GM23338 (cell line): ENCODE measurements around the gene NEO1. TPM values are rescaled to one million over a fixed set of nuclear protein-coding genes. Genes with fewer than 3 reads are reported as not detected.

ENCODE experiments used
- ATAC-seq: fragments of 200-7000 bp; cut with Tn5 transposase; 3 replicates; pipeline ENCODE4 v1.9.1; 2020
- DNase-seq: peaks from one replicate; pipeline ENCODE4 v3.0.0-alpha.2; 2015; ENCODE audit warnings: low spot score
- H2AFZ ChIP-seq: fragments of 200-600 bp; sonication (generic); 2 replicates; pipeline ENCODE4 v1.8.0; 2016; ENCODE audit warnings: antibody characterized with exemption, mild to moderate bottlenecking, moderate library complexity
- H3F3A ChIP-seq: fragments of 200-600 bp; sonication (generic); replicated peaks from 2 replicates; pipeline ENCODE4 v1.8.0; 2017; ENCODE audit warnings: antibody characterized with exemption, mixed run types, low read depth
- H3K27ac ChIP-seq: fragments of 200-600 bp; sonication (generic); 2 replicates; pipeline ENCODE4 v1.6.1; 2016; ENCODE audit warnings: low read depth
- H3K27me3 ChIP-seq: fragments of 200-600 bp; sonication (generic); 2 replicates; pipeline ENCODE4 v1.8.0; 2016; ENCODE audit warnings: mild to moderate bottlenecking, mixed run types, moderate library complexity; ENCODE audit not compliant: insufficient read depth
- H3K36me3 ChIP-seq: fragments of 200-600 bp; sonication (generic); 2 replicates; pipeline ENCODE4 v1.8.0; 2016; ENCODE audit warnings: mild to moderate bottlenecking; ENCODE audit not compliant: insufficient read depth
- H3K4me1 ChIP-seq: fragments of 200-600 bp; sonication (generic); 2 replicates; pipeline ENCODE4 v1.8.0; 2016; ENCODE audit warnings: mild to moderate bottlenecking, moderate library complexity; ENCODE audit not compliant: insufficient read depth
- H3K4me2 ChIP-seq: fragments of 200-600 bp; sonication (generic); 2 replicates; pipeline ENCODE4 v1.7.1; 2017; ENCODE audit warnings: mixed run types
- H3K4me3 ChIP-seq: fragments of 200-600 bp; sonication (generic); 2 replicates; pipeline ENCODE4 v1.6.1; 2016; ENCODE audit warnings: mixed run types
- H3K79me2 ChIP-seq: fragments of 200-600 bp; sonication (generic); replicated peaks from 2 replicates; pipeline ENCODE4 v1.8.0; 2017; ENCODE audit warnings: mild to moderate bottlenecking; ENCODE audit not compliant: insufficient read depth
- H3K9me2 ChIP-seq: fragments of 200-600 bp; sonication (generic); 2 replicates; pipeline ENCODE4 v1.8.0; 2017; ENCODE audit not compliant: insufficient read depth
- H4K20me1 ChIP-seq: fragments of 200-600 bp; sonication (generic); replicated peaks from 2 replicates; pipeline ENCODE4 v1.8.0; 2017; ENCODE audit warnings: mild to moderate bottlenecking; ENCODE audit not compliant: insufficient read depth
- H3K27ac Mint-ChIP-seq: 2 replicates; pipeline ENCODE4 v1.8.0; 2020; ENCODE audit warnings: inconsistent platforms, mild to moderate bottlenecking, moderate library complexity, mixed read lengths
- H3K27me3 Mint-ChIP-seq: 3 replicates; pipeline ENCODE4 v1.8.0; 2022; ENCODE audit warnings: low read depth, mild to moderate bottlenecking, moderate library complexity, mixed read lengths, inconsistent platforms; ENCODE audit not compliant: insufficient read depth, poor library complexity
- H3K36me3 Mint-ChIP-seq: 3 replicates; pipeline ENCODE4 v1.8.0; 2021; ENCODE audit warnings: low read depth, mild to moderate bottlenecking, inconsistent platforms, moderate library complexity, mixed read lengths
- H3K4me1 Mint-ChIP-seq: 3 replicates; pipeline ENCODE4 v1.8.0; 2020; ENCODE audit warnings: mild to moderate bottlenecking, inconsistent platforms, mixed read lengths
- H3K4me3 Mint-ChIP-seq: 3 replicates; pipeline ENCODE4 v1.8.0; 2021; ENCODE audit warnings: moderate library complexity, mild to moderate bottlenecking, inconsistent platforms, mixed read lengths
- H3K9me3 Mint-ChIP-seq: 3 replicates; pipeline ENCODE4 v1.8.0; 2020; ENCODE audit warnings: moderate library complexity, mild to moderate bottlenecking, inconsistent platforms, mixed read lengths
- CREB1 ChIP-seq: fragments of 250-450 bp; sonication (Bioruptor Pico); IDR thresholded peaks from 2 replicates; pipeline ENCODE4 v1.5.0; 2020; ENCODE audit warnings: low read depth, mild to moderate bottlenecking, moderate library complexity
- ETS1 ChIP-seq: IDR thresholded peaks from 2 replicates; pipeline ENCODE4 v1.6.1; 2016; ENCODE audit warnings: antibody characterized with exemption
- EZH2 ChIP-seq: fragments of 200-600 bp; sonication (generic); IDR thresholded peaks from one replicate; pipeline ENCODE4 v1.8.0; 2017; ENCODE audit warnings: antibody characterized with exemption, mild to moderate bottlenecking, low read depth; ENCODE audit not compliant: unreplicated experiment
- NANOG ChIP-seq: IDR thresholded peaks from 2 replicates; pipeline ENCODE4 v1.6.1; 2016; ENCODE audit warnings: antibody characterized with exemption, borderline replicate concordance
- ZNF114 ChIP-seq: fragments of 250-450 bp; sonication (Bioruptor Pico); IDR thresholded peaks from 2 replicates; pipeline ENCODE4 v1.5.0; 2020; ENCODE audit warnings: mild to moderate bottlenecking, moderate library complexity
- ZNF462 ChIP-seq: fragments of 250-450 bp; sonication (Bioruptor Pico); IDR thresholded peaks from 2 replicates; pipeline ENCODE4 v1.5.0; 2020; ENCODE audit warnings: mild to moderate bottlenecking, moderate library complexity
- polyA plus RNA-seq: library from polyadenylated mRNA; unstranded; fragments of >200 nt; fragmentation: Nextera tagmentation; extraction: Ambion mirVana; gene quantifications from 2 replicates; pipeline ENCODE4 v1.2.1, GENCODE V29; 2016
- total RNA-seq: library from RNA; depleted of rRNA; stranded (reverse); fragments of >200 nt; shearing (Covaris generic); gene quantifications from 2 replicates; pipeline ENCODE4 v1.2.3, GENCODE V29; 2014

NEO1 gene
- total and polyA plus RNA-seq, 2 experiments from 2014 or later = 8.4 to 45.8 TPM

GRCh38 chr15:73119478-73119877 lies 67.2 kb downstream of the NEO1 start:
- Mint-ChIP-seq H3K27me3 (no peaks in the 10 kb centered on the region), H3K4me1 (peaks cover 5% of the 10 kb centered on the region; the same call in 1 of the 3 replicates), H3K27ac (no peak overlapping the region), H3K4me3 (no peak overlapping the region), H3K36me3 (no peaks in the 10 kb centered on the region; the same call in 2 of the 3 replicates), H3K9me3 (no peaks in the 10 kb centered on the region; the same call in 2 of the 3 replicates)
- Histone ChIP-seq H3K79me2 (peaks cover under 1% of the 10 kb centered on the region; the same call in 1 of the 2 replicates), H3K4me2 (no peak overlapping the region), H2AFZ (no peak overlapping the region), H3K27ac (no peak overlapping the region), H3K4me1 (no peaks in the 10 kb centered on the region), H3F3A (no peaks in the 10 kb centered on the region), H3K9me2 (no peaks in the 10 kb centered on the region), H4K20me1 (peaks cover 3% of the 10 kb centered on the region; the same call in 1 of the 2 replicates), H3K4me3 (no peak overlapping the region), H3K27me3 (no peaks in the 10 kb centered on the region), H3K36me3 (no peaks in the 10 kb centered on the region)
- DNase-seq (no peak), ATAC-seq (no peak)
- TF ChIP-seq ZNF114 (CRISPR knock-in tag) (no peak), ZNF462 (CRISPR knock-in tag) (no peak), EZH2 (no peak), ETS1 (no peak), CREB1 (CRISPR knock-in tag) (no peak), NANOG (no peak)
